ENCODE results near the gene CXCR5. TPM values are rescaled to one million over a fixed set of nuclear protein-coding genes. Genes with fewer than 3 reads are reported as not detected.

The CXCR5 gene
- total RNA-seq, 1 donor, result 0.54 TPM

DNA sequence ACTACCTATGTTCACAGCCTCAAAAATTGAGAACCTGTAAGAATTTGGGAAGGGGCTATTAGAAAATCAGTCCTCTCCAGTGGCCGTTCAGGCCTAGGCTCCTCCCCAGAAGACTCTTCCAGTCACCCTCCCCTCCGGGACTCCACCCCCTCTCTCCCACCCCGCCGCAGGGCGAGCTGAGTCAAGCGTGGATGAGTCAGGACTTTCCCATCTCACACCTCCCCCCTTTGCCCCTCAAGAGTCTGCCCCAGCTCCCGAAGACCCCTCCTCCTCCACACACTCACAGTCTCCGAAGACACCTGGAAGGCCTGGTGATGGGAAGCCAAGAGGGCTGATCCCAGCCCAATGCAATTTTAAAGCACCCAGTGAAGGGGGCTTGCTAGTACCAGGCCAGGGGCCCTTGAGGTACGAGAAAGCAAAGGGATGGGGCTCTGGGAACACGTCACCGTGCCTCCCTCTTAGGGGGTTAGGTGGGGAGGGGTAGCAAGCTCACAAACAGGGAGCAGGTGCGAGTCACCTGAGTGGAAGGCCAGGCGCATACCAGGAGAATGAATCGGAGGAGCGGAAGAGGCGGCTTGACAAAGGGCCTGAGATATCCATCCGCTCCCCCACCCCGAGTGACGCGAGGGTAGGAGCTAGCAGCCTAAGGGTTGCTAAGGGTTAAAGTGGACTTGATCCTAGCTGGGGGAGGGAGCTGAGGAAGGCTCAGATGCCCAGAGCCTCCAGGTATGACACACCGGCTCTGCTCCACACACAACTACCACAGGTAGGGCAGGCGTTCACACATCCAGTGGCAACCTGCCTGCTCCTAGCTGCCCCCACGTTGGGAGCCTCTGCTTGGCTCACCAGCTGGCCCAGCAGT, 28.4 kb downstream of the CXCR5 start:
- peak in 2 of 3 donors; percentile 70 to 85 for DNase-seq (ENCODE audit: low read depth in 2 of 3, low spot score in 2 of 3)

DNA sequence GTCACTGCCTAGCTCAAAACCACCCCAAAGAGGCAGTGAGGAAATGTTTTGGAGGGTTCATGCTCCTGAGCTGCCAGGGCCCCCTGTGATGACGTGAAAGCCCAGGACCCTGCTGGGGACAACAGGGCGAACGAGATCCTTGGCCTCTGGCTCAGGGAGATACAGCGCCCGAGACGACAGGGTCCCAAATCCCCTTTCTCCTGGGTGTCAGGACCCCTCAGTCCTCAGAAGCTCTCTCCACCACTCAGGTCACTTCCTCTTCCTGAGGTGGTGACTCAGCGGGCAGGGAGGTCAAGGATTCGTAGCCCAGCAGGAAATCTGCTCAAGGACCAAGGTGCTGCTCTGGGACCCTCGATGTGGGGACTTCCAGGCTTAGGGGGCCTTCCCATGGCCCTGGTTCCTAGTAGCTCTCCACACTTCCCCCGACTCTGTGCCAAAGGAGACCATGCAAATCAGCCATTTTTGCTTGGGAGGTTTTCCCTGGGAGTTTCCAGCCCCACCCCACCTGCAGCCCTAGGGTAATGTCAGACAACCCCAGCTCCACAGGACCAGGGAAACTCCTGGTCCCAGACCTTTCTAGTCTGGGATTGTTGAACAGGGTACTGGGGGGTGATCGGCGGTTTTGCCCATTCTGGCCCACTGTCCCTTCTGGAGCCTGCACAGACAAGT, 29.2 kb downstream of the CXCR5 start:
- no peak for DNase-seq (ENCODE audit: low read depth in 2 of 3, low spot score in 2 of 3)

DNA sequence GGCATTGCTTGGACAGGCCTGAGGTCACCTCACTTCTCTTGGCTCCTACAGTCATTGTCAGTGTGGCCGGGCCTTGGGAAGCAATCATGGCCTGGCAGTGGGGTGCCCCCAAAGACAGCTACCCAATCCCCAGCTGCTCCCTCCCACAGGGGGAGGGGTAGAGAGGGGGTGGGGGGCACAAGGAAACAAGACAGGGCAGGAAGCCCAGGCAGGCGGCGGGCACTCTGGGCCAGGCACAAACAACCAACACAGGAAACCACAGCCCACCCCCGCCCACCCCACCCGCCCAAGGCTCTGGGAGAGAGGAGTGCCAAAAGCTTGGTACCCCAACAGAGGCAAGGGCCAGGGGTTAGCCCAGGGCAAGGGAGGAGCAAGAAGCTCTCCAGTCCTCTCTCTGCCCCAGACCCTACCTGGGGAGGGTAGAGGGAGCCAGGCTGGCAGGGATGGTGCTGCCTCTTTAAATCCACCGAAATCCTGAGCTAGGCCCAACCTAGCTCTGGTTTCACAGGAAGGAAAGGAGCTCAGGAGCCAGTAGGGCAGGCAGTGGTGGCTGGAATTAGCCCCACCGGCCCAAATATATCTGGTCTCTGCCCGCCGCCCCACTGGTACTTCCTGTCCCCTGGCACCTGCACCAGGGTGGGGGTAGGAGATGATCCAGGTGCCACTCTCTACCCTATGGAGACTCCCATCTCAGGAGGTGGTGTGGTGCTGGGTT, 29.9 kb downstream of the CXCR5 start:
- peak in 1 of 3 donors; percentile 46 for DNase-seq (ENCODE audit: low read depth in 2 of 3, low spot score in 2 of 3)

DNA sequence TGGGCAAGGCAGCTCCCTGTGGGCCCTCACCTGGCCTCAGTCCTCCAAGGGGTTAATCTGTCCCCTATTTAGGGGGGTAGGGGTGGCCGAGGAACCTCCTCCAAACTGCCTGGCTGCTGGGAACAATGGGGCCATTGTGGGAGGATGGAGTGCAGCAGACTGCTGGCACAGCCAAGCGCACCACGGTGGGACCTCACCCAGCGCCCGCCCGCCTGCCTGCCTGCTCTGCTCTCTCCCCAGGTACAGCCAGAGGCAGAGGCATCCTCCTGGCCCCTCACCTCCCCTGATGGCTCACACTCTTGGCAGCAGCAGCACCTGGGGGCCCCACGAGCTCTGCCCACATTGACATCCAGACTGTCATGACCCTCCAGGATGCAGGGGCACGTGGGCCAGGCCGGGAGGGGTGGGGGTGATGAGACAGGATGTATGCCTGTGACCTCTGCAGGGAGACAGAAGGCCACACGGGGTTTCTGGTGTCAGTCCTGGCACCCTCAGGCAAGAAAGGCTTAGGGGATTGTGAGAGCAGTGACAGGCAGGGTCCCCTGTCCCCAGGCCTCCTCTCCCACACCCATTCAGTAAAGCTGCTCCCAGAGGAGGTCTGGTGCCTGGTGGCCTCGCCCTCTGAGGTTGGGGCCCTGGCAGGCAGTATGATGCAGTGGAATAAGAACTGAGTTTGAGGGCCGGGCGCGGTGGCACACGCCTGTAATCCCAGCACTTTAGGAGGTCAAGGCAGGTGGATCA, 30.7 kb downstream of the CXCR5 start:
- no peak for DNase-seq (ENCODE audit: low read depth in 2 of 3, low spot score in 2 of 3)

DNA sequence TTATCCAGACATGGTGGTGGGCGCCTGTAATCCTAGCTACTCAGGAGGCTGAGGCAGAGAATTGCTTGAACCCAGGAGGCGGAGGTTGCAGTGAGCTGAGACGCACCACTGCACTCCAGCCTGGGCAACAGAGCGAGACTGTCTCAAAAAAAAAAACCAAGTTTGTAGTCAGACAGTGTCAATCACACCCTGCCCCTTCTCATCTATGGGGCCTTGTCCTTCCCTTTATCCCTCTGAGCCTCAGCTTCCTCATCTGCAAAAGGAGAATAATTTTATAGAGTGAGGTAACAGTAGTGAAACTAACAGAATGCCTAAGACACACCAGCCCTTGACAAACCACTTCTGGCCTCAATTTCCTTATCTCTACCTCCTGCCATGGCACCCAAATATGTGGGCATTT, 31.3 kb downstream of the CXCR5 start:
- no peak for DNase-seq (ENCODE audit: low read depth in 2 of 3, low spot score in 2 of 3)

DNA sequence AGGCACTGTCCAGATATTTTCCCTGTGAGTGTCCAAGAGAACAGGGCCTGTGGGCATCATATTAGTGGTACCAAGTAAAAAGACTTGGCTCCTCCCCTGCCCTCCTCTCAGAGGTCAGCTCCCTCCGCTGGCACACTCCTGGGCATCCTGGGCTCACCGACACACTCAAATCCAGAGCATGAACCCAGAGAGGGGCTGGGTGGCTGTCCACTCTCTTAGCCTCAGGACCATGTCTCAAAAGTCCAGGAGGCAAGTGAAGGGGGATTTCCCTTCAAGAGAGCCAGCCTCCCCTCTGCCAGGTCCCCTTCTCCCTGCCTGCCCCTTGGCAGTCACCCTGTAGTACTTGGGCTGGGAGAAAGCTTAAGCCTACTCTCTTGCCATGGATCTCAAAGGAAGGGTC, 31.7 kb downstream of the CXCR5 start:
- no peak for DNase-seq (ENCODE audit: low read depth in 2 of 3, low spot score in 2 of 3)

DNA sequence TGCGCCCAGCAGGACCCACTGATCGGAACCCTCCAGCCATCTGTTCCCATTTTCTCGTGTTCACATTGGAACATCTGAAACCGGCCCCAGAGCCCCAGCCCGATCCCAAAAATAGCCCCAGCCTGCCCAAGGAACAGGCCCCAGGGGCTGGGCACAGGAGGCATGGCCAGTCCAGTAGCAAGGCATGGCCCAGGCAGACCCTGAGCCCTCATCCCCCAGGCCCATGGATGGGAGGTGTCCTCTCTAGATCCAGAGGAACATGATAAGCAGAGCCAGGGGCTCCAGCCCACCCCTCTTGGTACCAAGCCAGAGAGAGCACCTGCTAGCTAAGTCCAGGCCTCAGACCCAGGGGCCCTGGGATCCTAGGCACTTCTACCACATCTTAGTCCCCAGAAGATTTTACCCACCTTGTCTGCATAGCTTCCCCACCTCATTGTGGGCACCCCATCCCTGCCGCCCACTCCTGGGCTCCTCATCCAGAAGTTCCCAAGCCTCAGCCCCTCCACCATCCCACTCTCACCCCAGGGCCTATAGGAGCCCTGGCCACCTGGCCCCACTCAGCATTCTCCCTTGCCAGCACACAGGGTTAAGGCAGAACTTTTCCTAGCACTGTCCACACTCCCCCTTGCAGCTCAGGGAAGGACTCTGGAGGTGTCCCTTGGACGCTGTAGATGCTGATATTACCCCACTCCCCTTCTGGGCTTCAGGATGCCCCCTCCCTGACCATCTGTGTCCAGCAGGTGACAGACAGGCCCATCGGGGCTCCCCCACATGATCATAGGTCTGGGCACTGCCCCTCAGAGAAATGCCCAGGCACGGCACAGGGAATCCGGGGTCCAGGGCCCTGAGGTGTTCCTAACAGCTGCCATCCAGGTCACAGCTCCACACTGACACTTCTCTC, 32.5 kb downstream of the CXCR5 start:
- no peak for DNase-seq (ENCODE audit: low read depth in 2 of 3, low spot score in 2 of 3)

DNA sequence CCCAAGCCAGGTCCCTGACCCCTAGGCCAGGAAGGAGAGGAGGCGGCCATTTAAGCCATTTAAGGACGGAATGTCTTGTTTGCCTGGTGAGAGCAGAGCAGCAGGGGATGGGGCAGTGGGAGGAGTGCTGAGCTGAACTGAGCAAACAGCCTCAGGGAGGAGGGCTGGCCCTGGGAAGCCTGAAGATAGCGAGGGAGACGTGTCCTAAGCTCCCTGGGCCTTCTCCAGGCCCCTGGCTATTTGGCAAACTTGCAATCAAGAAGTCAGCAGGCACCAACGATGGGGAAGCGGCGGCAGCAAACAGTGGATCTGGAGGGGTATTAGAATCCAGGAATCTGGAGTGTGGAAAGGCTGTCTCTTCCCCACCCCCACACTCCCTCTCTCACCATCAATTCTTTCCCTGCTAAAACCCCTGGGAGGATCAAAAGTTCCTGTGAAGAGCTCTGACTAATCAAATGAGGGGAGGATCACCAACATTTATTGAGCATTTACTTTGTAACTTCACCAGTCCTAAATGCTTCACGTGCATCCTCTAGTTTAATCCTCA, 33.2 kb downstream of the CXCR5 start:
- no peak for DNase-seq (ENCODE audit: low read depth in 2 of 3, low spot score in 2 of 3)

DNA sequence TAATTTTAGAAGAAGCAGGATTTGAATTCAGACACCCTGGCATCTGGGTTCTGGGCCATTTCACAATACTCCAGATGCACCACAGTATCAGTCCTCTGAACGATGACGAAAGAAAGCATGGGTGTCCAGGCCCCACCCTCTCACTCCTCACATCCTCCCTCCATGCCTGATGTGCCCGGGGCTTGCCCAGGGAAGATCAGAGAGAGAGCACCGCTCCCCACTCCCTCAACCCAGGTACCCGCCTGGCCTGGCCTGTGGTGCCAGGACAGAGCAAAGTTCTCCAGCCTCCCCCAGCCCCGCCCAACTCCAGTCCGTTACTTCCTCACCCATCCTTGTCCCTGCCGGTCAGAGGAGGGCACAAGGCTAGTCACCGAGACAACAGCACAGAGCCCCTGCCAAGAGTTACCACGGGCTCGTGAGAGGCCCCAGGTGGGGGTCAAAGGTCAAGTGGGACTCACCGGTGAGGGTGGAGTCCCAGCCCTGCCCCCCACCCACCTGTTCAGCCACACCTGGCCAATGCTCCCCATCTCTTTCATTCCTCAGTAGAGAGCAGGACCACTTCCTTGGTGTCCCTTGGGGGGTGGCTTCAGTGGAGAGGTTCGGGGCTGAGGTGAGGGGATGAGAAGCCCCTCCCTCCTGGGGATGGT, 33.9 kb downstream of the CXCR5 start:
- DNase-seq (ENCODE audit: low read depth in 2 of 3, low spot score in 2 of 3), result no peak

DNA sequence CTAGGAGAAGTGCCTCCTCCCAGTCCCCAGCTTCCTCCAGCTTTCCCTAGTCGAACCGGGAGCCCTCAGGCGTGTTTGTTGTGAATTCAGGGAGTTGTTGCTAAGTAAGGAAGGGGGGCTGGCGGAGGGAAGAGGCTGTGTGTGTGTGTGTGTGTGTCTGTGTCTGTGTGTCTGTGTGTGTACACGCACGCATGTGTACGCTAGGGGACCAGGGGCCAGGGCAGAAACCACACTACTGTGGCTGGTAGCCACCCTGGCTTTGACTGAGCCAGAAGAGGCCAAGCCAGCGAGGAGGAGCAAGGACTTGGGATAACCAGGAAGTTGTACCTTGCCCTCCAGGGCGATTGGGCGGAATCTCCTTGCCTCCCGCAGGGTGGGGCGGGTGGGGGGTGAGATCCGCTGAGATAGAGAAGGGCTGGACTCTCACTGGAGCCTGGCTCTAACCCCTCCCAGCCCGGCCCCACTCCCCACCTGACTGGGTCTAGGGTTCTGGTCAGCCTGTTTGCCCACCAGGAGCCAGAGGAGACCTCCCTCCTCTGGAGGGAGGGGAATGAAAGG, 34.5 kb downstream of the CXCR5 start:
- peak in 1 of 3 donors; percentile 54 for DNase-seq (ENCODE audit: low read depth in 2 of 3, low spot score in 2 of 3)

DNA sequence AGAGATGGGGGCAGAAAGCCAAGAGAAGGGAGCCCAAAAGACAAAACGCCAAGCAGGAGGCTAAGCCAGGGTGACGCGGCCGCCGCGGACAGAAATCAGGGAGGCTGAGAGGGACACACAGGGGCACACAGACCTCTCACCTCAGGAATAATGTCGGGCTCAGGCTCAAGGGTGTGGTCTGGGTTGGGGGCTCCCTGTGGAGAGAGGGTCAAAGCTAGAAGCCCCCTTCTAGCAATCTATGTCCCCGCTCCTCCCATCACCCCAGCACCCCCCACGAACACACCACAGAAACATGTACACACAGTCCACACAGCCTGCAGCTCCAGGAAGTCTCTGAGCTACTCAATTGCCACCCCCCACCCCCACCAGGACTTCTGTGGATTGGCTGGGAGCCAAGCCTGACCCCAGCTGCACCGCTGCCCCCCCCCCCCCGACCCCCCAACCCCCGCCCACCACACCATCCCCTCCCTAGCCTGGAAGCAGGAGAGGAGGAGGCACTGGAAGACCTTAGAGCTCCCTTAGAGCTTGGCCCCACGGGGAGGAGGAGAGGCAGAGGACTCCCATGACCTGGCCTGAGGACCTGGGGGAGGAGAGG, 35.1 kb downstream of the CXCR5 start:
- DNase-seq (ENCODE audit: low read depth in 2 of 3, low spot score in 2 of 3), result no peak

DNA sequence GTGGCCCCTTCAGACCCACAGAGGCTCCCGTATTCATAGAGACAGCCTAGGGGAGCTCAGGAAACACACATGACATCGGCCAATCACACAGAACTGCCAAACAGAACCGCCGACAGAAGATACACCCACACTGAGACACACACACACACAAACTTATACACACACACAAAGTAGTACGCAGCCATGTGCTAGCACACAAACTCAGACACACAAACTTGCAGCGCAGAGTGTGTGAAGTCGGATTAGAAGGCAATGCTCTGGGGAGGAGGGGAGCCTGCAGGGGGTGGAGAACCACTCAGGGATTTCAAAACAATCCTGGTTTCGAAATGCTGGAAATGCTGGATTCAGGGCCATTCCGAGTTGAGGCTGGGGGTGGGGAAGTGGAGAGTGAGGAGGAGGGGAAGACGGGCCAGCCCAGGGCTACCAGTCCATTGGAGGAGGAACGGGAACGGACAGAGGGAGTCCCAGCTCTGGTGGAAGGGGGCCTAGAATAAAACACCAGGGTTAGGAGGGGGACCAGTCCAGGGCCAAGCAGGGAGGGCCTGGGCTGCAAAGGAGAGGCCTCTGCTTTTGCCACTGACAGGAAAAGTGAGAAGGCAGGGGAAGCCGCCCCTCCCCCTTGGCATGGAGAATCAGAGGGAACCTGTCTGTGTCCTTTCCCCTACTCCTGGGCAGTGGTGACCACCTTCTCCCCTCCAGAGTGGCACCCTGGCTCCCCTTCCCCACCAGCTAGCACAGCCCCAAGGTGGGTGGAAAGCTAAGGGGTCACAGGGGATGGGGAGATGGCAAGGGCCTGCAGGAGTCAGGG, 37.6 kb downstream of the CXCR5 start:
- DNase-seq (ENCODE audit: low read depth in 2 of 3, low spot score in 2 of 3), result no peak

DNA sequence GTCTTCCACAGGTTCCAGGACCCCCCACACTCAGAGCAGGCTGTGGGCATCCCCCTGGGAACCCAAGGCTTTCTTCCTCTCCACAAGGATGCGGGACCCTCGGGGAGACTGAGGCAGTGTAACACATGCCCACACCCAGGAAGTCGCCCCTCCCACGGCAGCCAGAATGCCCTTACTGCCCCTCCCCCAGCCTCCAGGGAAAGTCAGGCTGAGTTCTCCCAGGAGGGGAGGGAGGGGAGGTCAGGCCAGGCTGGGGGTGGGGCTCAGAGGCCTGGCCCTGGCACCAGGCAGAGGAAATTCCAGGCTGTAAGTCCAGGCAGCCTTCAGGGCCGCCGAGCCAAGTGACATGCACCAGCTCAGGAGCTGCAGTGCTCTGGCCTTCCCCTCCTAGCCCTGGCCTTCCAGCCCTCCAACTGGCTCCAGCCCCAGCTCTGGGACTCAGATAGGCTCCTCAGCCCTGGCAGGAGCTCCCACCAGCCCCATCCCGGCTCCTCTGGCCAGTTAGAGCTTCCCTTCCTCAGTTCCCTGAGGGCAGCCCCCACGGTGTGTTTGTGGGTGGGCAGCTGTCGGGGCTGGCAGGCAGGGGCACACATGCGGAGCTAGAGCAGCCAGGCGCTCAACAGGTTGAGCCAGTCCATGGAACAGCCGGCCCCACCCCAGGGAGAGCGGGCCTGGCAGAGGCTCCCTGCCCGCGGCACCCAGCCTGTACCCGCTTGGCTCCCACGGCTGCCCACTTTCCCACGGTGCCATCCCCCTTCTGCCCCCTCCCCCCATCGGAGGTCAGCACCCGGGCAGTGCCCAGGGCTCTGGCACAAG, 38.4 kb downstream of the CXCR5 start:
- DNase-seq (ENCODE audit: low read depth in 2 of 3, low spot score in 2 of 3), result no peak

DNA sequence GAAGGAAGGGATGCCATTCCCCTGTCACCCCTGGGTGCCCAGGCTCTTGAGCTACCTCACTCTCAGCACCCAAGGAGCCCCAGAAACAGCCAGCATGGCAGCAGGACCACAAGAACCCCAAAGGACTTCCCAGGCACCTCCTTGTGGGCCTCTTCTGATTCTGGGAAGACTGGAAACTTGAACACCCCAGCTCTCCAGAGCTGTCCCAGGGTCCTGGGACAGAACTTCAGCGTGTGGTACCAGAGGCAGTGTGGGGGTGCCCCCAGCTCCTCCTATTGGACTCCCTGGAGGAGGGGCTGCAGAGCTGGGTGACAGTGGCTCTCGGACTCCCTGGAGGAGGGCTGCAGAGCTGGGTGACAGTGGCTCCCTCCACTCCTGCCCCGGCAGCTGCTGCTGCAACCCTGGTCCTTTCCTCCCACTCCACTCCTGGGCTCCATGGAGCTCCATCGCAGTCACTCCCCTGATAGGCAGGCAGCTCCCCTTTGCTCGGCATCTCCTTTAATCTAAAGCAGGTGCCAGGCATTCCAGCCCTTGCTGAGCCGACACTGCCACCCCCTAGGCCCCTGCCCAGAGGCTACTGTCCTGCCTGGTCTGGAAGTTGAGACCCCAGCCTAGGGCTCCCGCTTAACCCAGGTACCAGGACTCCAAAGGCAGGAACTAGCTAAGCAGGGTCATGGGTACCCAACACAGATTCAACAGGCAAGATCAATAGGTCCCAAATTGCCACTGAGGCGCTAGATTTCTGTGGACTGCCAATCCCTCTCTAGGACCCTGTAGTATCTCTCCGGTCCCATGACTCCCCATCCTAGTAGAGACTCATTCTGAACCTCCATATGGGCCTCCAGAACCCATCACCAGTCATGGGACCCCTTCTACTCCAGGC, 39.3 kb downstream of the CXCR5 start:
- DNase-seq (ENCODE audit: low read depth in 2 of 3, low spot score in 2 of 3), result no peak

DNA sequence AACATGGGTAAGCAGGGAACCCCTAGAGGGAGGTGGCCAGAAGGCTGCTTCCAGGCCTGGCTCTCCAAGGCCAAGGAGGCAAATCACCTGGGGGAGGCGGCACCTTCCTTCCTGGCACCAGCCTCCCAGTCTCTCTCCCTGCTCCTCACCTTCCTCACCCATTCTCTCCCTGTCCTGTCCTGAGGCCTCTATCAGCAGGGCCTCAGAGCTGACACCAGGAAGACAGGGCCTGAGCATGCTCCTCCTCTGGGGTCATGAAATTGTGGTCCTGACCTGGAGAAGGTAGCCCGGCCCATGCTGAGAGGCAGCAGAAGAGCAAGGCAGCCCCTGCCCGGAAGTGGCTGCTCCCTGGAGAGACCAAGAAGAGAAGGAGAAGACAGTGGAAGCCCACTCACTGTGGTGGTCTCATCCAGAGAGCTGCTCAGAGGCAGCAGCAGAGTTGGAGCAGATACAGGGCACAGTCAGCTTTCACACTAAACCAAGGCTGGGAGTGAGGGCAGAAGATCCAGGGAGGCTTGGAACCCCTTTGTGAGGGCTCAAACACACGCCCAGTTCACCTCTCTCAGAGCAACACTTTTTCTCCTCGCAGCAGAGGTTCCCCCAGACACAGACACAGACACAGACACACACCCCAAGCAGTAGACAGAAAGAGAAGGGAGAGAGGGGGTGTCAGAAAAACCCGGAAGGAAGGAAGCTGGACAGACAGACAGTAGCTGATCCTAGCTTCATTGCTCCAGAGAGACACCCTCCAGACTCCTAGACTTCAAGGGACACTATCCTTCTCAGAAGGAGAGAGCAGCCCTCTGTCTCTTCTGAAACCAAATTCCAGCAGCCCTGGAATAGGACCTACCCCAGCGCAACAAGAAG, 40.3 kb downstream of the CXCR5 start:
- no peak for DNase-seq (ENCODE audit: low read depth in 2 of 3, low spot score in 2 of 3)

All from hematopoietic multipotent progenitor cell (in vitro differentiated cells).